ENCODE data around the gene FFAR1.

FFAR1 gene

DNA sequence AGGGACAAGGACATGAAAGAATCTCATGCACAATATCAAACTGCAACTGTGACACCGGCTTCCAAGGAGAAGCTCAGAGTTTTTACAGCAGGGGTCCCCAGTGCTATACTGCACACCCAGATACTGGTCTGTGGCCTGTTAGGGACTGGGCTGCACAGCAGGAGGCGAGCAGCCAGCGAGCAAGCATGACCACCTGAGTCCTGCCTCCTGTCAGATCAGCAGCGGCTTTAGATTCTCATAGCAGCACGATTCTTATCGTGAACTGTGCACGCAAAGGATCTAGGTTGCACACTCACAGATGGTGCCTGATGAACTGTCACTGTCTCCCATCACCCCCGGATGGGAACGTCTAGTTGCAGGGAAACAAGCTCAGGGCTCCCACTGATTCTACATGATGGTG lies 31.8 kb upstream of the FFAR1 start:
- DNase-seq = no peak

DNA sequence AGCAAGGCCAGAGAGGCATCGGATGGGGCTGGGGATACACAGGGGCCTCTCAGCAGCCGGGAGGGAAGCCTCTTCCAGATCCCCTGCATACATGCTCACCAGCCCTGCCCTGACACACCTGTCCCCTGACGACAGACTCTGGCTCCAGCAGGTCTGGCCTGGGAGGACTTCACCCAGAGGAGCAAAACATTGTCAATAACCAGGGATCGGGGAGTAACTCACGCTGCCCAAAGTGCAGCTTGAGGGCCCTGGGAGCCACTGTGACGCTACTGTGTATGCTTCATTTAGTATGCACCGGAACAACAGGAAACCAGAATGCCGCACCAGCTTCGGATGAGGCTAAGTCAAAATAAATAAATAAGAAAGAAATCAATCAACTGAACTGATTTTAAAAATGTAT lies 31.1 kb upstream of the FFAR1 start:
- no peak for DNase-seq

GRCh38 chr19:35317464-35318043 lies 30.1 kb upstream of the FFAR1 start:
- DNase-seq = no peak

DNA sequence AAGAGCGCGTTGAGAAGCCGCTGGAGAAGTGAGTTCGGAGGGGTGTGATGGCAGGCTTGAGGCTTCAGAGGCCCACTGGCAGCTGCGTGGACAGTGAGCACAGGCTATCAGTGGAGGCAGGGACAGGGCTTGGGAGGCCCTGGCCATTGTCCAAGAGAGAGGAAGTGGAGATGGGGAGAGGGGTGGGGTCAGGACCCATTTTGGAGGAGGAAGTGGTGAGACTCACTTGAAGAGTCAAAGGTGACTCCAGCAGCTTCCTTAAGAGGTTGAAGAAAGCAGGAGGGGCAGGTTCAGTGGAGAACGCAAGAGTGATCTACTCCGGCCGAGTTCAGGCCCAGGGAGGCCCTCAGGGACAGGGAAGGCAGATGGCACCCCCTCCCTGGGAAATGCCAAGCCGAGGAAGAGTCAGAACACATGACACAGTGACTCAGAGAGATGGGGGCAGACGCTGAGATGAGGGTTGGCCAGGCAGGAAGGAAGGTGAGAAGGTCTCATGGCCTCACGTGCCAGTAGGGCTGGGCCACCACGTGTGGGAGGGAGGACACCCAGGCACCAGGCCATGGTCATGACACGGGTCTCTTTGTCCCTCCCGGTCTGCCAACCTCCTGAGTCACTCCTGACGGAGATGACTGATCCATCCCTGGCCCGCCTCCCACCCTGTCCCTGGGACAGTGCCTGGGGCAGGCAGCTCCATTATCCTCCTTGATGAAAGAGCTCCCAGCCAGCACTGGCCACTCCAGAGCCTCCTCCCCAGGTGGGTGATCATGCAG lies 28.8 kb upstream of the FFAR1 start:
- DNase-seq = no peak

DNA sequence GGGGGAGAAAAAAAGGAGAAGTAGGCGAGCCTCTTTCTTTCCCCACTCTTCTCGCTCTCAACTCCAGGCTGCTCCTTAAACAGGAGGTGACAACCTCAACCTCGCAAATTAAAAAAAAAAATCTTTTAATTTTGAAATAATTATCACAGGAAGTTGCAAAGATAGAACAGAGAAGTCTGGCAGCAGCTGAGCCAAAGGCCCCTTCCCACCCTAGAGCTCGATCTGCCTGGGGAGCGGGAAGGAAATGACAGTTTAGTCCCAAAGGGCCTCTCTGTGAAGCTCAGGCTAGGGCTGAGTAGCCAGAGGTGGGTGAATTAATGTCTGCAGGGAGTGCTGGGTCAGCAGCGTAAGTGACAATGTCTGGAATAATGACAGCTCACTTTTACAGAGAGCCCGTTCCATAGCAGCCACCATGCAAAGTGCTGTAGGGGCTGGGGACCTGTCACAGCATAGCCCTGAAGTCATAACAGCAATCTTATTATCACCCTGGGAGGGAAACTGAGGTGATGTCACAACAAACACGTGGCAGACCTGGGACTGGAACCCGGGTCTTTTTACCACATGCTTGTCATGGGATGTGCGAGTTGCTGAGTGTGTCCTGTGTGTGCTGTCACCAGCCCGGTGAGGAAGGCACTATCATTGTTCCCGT lies 27.5 kb upstream of the FFAR1 start:
- DNase-seq = no peak

DNA sequence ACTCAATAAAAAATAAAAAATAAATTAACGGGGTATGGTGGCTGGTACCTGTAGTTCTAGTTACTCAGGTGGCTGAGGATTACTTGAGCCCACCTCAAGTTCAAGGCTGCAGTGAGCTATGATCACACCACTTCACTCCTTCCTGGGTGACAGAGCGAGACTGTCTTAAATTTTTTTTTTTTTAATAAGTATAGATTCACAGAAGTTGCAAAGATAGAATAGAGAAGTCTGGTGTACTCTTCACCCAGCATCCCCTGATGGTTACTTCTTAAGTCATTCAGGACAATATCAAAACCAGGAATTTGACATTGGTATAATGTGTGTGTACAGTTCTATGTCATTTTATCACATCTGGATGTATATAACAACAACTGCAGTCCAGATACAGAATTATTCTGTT lies 26.4 kb upstream of the FFAR1 start:
- DNase-seq = no peak

DNA sequence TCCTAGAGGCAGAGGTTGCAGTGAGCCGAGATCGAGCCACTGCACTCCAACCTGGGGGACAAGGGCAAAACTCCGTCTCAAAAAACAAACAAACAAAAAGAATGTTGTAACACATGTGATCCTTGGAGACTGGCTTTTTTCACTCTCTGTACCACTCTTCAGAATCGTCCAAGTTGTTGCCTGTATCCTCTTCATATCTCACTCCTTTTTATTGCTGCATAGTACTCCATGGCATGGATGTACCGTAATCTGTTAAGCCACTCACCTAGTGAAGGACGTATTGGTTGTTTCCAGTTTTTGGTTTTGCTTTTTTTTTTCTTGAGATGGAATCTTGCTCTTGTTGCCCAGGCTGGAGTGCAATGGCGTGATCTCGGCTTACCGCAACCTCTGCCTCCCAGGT lies 25.7 kb upstream of the FFAR1 start:
- no peak for DNase-seq

- no peak for DNase-seq
Measured at GRCh38 chr19:35327642-35328041, 20.1 kb upstream of the FFAR1 start.

GRCh38 chr19:35328851-35329285 lies 18.8 kb upstream of the FFAR1 start, which contains the start of gene CD22:
TSS of gene CD22 (plus strand) at chr19:35329187. CDS start at chr19:35332041, 2,854 bp downstream.
- DNase-seq = no peak

DNA sequence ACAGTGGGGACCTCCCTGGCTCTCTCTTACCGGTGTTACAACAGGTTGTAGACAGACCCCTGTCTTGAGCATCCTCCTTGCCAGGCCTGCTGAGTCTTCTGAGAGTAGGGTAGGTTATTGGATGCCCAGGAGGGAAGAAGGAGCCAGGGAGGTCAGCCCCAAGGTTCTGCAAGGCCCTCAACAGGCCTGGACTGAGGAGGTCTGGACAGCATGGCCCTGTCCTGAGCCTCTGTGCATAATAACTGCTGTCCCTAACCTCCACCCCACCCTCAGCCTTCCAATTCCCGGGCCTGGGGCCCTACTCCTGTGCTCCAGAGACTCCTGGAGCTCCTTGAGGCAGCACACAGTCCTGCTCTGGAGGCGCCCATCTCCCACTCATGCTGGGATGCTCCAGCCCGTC lies 18.4 kb upstream of the FFAR1 start:
- DNase-seq = no peak

DNA sequence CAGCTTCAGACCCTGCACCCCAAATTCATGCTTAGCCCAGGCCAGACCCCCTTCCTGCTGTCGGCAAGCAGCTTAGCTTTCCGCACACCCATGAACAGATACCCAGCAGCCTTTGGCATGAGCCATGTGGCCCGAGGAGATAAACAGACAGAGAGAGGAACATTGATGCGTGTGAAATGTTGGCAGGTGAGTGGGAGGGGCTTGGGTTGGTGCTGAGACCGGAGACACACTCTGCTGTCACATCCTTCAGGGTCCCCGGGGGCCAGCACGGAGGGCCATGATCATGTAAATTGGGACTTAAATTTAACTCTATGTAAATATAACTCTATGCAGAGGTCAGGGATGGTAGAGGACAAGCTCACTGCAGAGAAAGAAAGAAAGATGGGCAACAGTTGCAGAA lies 17.2 kb upstream of the FFAR1 start:
- DNase-seq = no peak

- DNase-seq = no peak
Measured at GRCh38 chr19:35331551-35332214, 16.0 kb upstream of the FFAR1 start.

GRCh38 chr19:35332817-35333216 lies 14.9 kb upstream of the FFAR1 start:
- DNase-seq = no peak

GRCh38 chr19:35334144-35334753 lies 13.5 kb upstream of the FFAR1 start:
- no peak for DNase-seq

- DNase-seq = no peak
Measured at GRCh38 chr19:35336166-35336955, 11.3 kb upstream of the FFAR1 start.

DNA sequence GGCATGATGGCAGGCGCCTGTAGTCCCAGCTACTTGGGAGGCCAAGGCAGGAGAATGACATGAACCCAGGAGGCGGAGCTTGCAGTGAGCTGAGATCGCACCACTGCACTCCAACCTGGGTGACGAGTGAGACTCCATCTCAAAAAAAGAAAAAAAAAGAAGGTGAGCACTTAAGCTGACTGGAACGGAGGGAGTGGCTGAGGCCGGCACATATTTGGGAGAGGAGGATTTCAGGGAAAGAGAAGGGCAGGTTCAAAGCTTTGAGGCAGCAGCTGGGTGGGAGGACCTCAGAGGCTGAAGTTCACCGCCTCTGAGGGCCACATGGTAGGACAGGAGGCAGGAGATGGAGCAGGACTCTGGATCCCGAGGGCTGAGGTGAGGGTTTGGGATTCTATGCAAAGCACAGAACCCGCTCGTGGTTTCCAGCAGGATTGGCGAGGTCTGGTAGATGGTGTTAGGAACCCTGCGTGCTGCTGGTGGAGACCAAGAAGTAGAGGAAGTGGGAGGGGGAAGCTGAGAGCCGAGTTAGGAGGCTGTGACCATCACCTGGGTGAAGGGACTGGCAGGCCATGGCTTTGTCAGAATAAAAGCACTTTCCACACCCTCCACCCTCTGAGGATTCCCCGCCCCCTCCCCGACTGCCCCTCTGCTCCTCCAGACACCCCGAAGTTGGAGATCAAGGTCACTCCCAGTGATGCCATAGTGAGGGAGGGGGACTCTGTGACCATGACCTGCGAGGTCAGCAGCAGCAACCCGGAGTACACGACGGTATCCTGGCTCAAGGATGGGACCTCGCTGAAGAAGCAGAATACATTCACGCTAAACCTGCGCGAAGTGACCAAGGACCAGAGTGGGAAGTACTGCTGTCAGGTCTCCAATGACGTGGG lies 10.4 kb upstream of the FFAR1 start:
- DNase-seq = no peak

DNA sequence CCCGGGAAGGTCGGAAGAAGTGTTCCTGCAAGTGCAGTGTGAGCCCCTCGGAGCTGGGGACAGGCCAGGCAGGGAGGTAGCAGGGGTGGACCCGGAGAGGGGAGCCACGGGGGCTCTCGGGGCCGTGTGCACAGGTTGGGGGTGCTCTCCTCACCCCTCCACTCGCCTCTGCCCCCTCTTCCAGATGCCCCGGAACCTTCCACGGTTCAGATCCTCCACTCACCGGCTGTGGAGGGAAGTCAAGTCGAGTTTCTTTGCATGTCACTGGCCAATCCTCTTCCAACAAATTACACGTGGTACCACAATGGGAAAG lies 9.8 kb upstream of the FFAR1 start:
- no peak for DNase-seq

GRCh38 chr19:35340431-35340830 lies 7.3 kb upstream of the FFAR1 start:
- DNase-seq = no peak

- no peak for DNase-seq
Measured at GRCh38 chr19:35341006-35341405, 6.7 kb upstream of the FFAR1 start.

DNA sequence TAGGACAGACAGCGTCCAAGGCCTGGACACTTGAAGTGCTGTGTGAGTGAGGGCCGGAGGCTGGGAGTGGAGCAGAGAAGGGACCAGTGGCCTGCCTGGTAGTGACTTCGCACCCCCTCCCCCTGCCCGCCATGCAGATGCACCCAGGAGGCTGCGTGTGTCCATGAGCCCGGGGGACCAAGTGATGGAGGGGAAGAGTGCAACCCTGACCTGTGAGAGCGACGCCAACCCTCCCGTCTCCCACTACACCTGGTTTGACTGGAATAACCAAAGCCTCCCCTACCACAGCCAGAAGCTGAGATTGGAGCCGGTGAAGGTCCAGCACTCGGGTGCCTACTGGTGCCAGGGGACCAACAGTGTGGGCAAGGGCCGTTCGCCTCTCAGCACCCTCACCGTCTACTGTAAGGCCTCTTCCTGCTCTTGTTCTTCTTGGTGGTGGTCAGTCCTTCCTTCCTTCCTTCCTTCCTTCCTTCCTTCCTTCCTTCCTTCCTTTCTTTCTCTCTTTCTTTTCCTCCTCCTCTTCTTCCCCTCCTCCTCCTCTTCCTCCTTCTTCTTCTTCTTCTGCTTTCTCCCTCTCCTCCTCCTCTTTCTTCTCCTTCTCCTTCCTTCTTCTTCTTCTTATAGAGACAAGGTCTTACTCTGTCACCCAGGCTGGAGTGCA lies 6.0 kb upstream of the FFAR1 start:
- DNase-seq = no peak

- no peak for DNase-seq
Measured at GRCh38 chr19:35342430-35342829, 5.3 kb upstream of the FFAR1 start.
